Kidney (tissue), 14 donors: Measurements from ENCODE around the gene MST1. TPM values are rescaled to one million over a fixed set of nuclear protein-coding genes. Genes with fewer than 3 reads are reported as not detected.

Source experiments
- DNase-seq, 5 donors: peaks; one replicate each; pipeline ENCODE4 v3.0.0-alpha.2; 2013 to 2020
- FAIRE-seq: peaks from 2 replicates; lab custom pipeline; 2012; peaks lifted over from hg19 to GRCh38; lab: Jason Lieb, UNC
- H3K27ac ChIP-seq, 2 donors: one replicate each; pipeline ENCODE4 v1.7.0; 2013; ENCODE audit warnings: low read depth in 2 of 2, low read length in 2 of 2, inconsistent platforms in 1 of 2
- H3K27me3 ChIP-seq: one replicate; pipeline ENCODE4 v1.7.1; 2013; ENCODE audit warnings: low read length, inconsistent platforms; ENCODE audit not compliant: control insufficient read depth, insufficient read depth
- H3K36me3 ChIP-seq, 3 donors: one replicate each; pipeline versions ENCODE4 v1.7.0 to v1.7.1; 2013; ENCODE audit warnings: low read length in 3 of 3, control low read depth in 1 of 3, inconsistent platforms in 1 of 3; ENCODE audit not compliant: insufficient read depth in 3 of 3, control insufficient read depth in 2 of 3
- H3K4me1 ChIP-seq, 3 donors: one replicate each; pipeline versions ENCODE4 v1.7.0 to v1.7.1; 2013; ENCODE audit warnings: low read length in 3 of 3, inconsistent platforms in 1 of 3, low read depth in 1 of 3; ENCODE audit not compliant: control insufficient read depth in 2 of 3, insufficient read depth in 2 of 3
- H3K4me3 ChIP-seq, 3 donors: one replicate each; pipeline versions ENCODE4 v1.7.0 to v1.8.1; 2013; ENCODE audit warnings: low read length in 3 of 3, control low read depth in 1 of 3, inconsistent platforms in 1 of 3
- H3K9ac ChIP-seq, 3 donors: one replicate each; pipeline versions ENCODE4 v1.7.0 to v1.7.1; 2013; ENCODE audit warnings: low read length in 3 of 3, control low read depth in 1 of 3, inconsistent platforms in 1 of 3
- H3K9me3 ChIP-seq, 3 donors: one replicate each; pipeline versions ENCODE4 v1.7.0 to v1.7.1; 2013; ENCODE audit warnings: low read length in 3 of 3, control low read depth in 1 of 3, inconsistent platforms in 1 of 3; ENCODE audit not compliant: control insufficient read depth in 2 of 3, insufficient read depth in 1 of 3
- intact Hi-C: fragments of 100-400 bp; cut with DNase I; formaldehyde crosslinking; loops from one replicate; pipeline ENCODE4 v1.11.1; 2022
- polyA plus RNA-seq: library from polyadenylated mRNA; stranded (reverse); fragments of 350-450 nt; fragmentation: Illumina TruSeq; extraction: RNeasy Lipid Tissue Mini Kit (QIAGEN cat#74804); gene quantifications from one replicate; pipeline ENCODE4 v1.2.3, GENCODE V29; 2014; ENCODE audit warnings: low read depth, low replicate concordance; ENCODE audit not compliant: insufficient read depth
- total RNA-seq: library from RNA; stranded (reverse); fragmentation: NEBNext Ultra II Directional; extraction: Animal tissue kit (Norgen Biotek cat#: 25700); gene quantifications from one replicate; pipeline ENCODE4 v1.2.1, GENCODE V29; 2021
- TF ChIP-seq, protein P1 (sequence below): IDR thresholded peaks from 3 replicates; pipeline ENCODE4 v1.5.1; 2012; ENCODE audit warnings: mild to moderate bottlenecking, moderate library complexity, borderline replicate concordance; ENCODE audit not compliant: insufficient read depth; ENCODE audit errors: extremely low read depth
- donor health status: control.
- donor health status: control.
- donor health status: control.
- donor health status: control.
- donor health status: control.
- donor health status: DM: yes; HTN: yes; CAD: no.
- donor health status: Normal renal cell carcinoma (clear cell type).

MST1 gene
- total and polyA plus RNA-seq, 2 donors from 2014 or later = 77.3 to 152 TPM

- H3K27ac ChIP-seq = no peak overlapping the region
- H3K9me3 ChIP-seq = no peaks in the 10 kb centered on the region
- intact Hi-C loops = no loop called here
- TF ChIP-seq, protein P1, sequence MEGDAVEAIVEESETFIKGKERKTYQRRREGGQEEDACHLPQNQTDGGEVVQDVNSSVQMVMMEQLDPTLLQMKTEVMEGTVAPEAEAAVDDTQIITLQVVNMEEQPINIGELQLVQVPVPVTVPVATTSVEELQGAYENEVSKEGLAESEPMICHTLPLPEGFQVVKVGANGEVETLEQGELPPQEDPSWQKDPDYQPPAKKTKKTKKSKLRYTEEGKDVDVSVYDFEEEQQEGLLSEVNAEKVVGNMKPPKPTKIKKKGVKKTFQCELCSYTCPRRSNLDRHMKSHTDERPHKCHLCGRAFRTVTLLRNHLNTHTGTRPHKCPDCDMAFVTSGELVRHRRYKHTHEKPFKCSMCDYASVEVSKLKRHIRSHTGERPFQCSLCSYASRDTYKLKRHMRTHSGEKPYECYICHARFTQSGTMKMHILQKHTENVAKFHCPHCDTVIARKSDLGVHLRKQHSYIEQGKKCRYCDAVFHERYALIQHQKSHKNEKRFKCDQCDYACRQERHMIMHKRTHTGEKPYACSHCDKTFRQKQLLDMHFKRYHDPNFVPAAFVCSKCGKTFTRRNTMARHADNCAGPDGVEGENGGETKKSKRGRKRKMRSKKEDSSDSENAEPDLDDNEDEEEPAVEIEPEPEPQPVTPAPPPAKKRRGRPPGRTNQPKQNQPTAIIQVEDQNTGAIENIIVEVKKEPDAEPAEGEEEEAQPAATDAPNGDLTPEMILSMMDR = no peak
- DNase-seq (peak in 2 of 5 donors; percentile 56 to 58), FAIRE-seq (no peak)
- H3K36me3 ChIP-seq = peaks cover 0 to 20% (median 4%) of the 10 kb centered on the region in 3 donors
- H3K4me3 ChIP-seq = no peak overlapping the region
- H3K4me1 ChIP-seq = peaks cover 0 to 12% (median under 1%) of the 10 kb centered on the region in 3 donors
- H3K27me3 ChIP-seq = no peaks in the 10 kb centered on the region
- H3K9ac ChIP-seq = no peak overlapping the region
Measured at GRCh38 chr3:49717211-49717958, 28.1 kb upstream of the MST1 start.

- Histone ChIP-seq H3K27me3 (no peaks in the 10 kb centered on the region), H3K9ac (no peak overlapping the region), H3K27ac (no peak overlapping the region), H3K4me1 (peaks cover 0 to 9% (median 0%) of the 10 kb centered on the region in 3 donors), H3K4me3 (no peak overlapping the region), H3K9me3 (no peaks in the 10 kb centered on the region), H3K36me3 (peaks cover 0 to 23% (median 4%) of the 10 kb centered on the region in 3 donors)
- no peak for FAIRE-seq
- TF ChIP-seq, protein P1 = no peak
- peak in 2 of 5 donors; percentile 36 to 66 for DNase-seq
- intact Hi-C loops = no loop called here
Measured at GRCh38 chr3:49716691-49717210, 27.5 kb upstream of the MST1 start.

DNA sequence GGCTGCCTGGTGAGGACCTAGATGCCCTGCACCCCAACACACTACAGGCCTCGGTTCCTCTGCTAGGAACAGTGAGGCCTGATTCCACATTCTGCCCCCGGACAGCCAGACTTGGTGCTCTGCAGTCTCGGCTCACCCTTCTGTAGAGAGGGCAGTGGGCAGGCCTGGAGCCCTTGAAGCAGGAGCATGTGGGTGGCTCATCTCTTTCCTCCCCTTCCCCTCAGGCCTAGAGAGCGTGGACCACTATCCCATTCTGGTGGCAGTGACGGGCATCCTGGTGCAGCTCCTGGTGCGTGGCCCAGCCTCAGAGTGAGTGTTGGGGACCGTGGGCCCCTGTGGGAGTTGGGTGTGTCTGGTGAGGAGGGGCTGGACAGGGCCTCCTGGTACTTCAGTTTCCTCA lies 26.9 kb upstream of the MST1 start:
- H3K36me3 ChIP-seq = peaks cover 0 to 18% (median 4%) of the 10 kb centered on the region in 3 donors
- FAIRE-seq (no peak), DNase-seq (peak in 2 of 5 donors; percentile 35 to 52)
- no peaks in the 10 kb centered on the region for H3K27me3 ChIP-seq
- peaks cover 0 to 9% (median 0%) of the 10 kb centered on the region in 3 donors for H3K4me1 ChIP-seq
- TF ChIP-seq, protein P1 = no peak
- no peak overlapping the region for H3K4me3 ChIP-seq
- no peak overlapping the region for H3K27ac ChIP-seq
- intact Hi-C loops = no loop called here
- no peak overlapping the region for H3K9ac ChIP-seq
- no peaks in the 10 kb centered on the region for H3K9me3 ChIP-seq
